Tibial nerve (tissue), 4 donors: Measurements from ENCODE around the gene CHST15. TPM values are rescaled to one million over a fixed set of nuclear protein-coding genes. Genes with fewer than 3 reads are reported as not detected.

Experiments used
- DNase-seq, 2 donors: peaks; one replicate each; pipeline ENCODE4 v3.0.0-alpha.2; 2019; ENCODE audit warnings: low spot score in 2 of 2
- H3K27ac ChIP-seq, 4 donors: fragments of 200-600 bp; sonication (generic) in 3 of 4; one replicate each; pipeline ENCODE4 v1.5.1; 2017 to 2019; ENCODE audit warnings: mild to moderate bottlenecking in 1 of 4
- H3K27me3 ChIP-seq, 2 donors: fragments of 200-600 bp; sonication (generic) in 1 of 2; one replicate each; pipeline versions ENCODE4 v1.5.1 to v1.6.0; 2017 to 2019
- H3K36me3 ChIP-seq, 3 donors: fragments of 200-600 bp; sonication (generic); one replicate each; pipeline ENCODE4 v1.5.1; 2018 to 2019
- H3K4me1 ChIP-seq, 4 donors: fragments of 200-600 bp; sonication (generic) in 3 of 4; one replicate each; pipeline ENCODE4 v1.5.1; 2017 to 2019
- H3K4me3 ChIP-seq, 4 donors: fragments of 200-600 bp; sonication (generic) in 3 of 4; one replicate each; pipeline ENCODE4 v1.5.1; 2017 to 2019; ENCODE audit warnings: mild to moderate bottlenecking in 1 of 4, moderate library complexity in 1 of 4
- H3K9me3 ChIP-seq, 4 donors: fragments of 200-600 bp; sonication (generic) in 3 of 4; one replicate each; pipeline ENCODE4 v1.5.1; 2017 to 2019
- CTCF ChIP-seq, 5 experiments: fragments of 200-600 bp in 3 of 5; fragments of 450-650 bp in 2 of 5; sonication (generic) in 3 of 5; IDR thresholded peaks; one replicate each; pipeline ENCODE4 v1.5.1; 2016 to 2019; ENCODE audit warnings: antibody characterized with exemption in 5 of 5, mild to moderate bottlenecking in 3 of 5, moderate library complexity in 2 of 5
- EP300 ChIP-seq, 2 donors: sonication (generic); formaldehyde crosslinking; IDR thresholded peaks; one replicate each; pipeline ENCODE4 v1.6.1; 2017; ENCODE audit warnings: antibody characterized with exemption in 2 of 2, mild to moderate bottlenecking in 1 of 2
- POLR2A ChIP-seq, 2 donors: fragments of 450-650 bp; IDR thresholded peaks; one replicate each; pipeline ENCODE4 v1.6.1; 2017; ENCODE audit warnings: antibody characterized with exemption in 2 of 2, mild to moderate bottlenecking in 2 of 2, moderate library complexity in 2 of 2
- WGBS, 2 donors: methylation state at CpG; one replicate each; pipeline ENCODE4 v1.1.5; 2018; 5-methylcytosine and 5-hydroxymethylcytosine counted together
- total RNA-seq, 4 donors: library from RNA; depleted of rRNA; stranded (reverse); fragments of >200 nt; gene quantifications; one replicate each; pipeline ENCODE4 v1.1.0, GENCODE V29; 2016

Gene CHST15
- total RNA-seq, 4 donors from 2014 or later, result 29.8 to 45.6 (median 34.3) TPM

GRCh38 chr10:124117833-124118232 lies 24.4 kb upstream of the CHST15 start:
- WGBS, 2 donors, result 78 to 89% methylated on average over 6 of the region's 6 CpGs
- Histone ChIP-seq H3K9me3 (no peaks in the 10 kb centered on the region), H3K27me3 (no peaks in the 10 kb centered on the region), H3K27ac (no peak overlapping the region), H3K4me3 (no peak overlapping the region), H3K36me3 (no peaks in the 10 kb centered on the region), H3K4me1 (peaks cover 0 to 6% (median 2%) of the 10 kb centered on the region in 4 donors)
- TF ChIP-seq POLR2A (IDR thresholded peaks at IDR 0.05) (no peak), CTCF (IDR thresholded peaks at IDR 0.05) (no peak), EP300 (IDR thresholded peaks at IDR 0.05) (no peak)
- DNase-seq, result no peak

- DNase-seq, result no peak
- Histone ChIP-seq H3K27me3 (no peaks in the 10 kb centered on the region), H3K9me3 (no peaks in the 10 kb centered on the region), H3K4me1 (peaks cover 0 to 6% (median 2%) of the 10 kb centered on the region in 4 donors), H3K27ac (no peak overlapping the region), H3K4me3 (no peak overlapping the region), H3K36me3 (no peaks in the 10 kb centered on the region)
- WGBS, 2 donors, result 98% methylated on average over 5 of the region's 5 CpGs
- TF ChIP-seq EP300 (IDR thresholded peaks at IDR 0.05), result no peak
- TF ChIP-seq POLR2A (IDR thresholded peaks at IDR 0.05), result no peak
- no peak for TF ChIP-seq CTCF (IDR thresholded peaks at IDR 0.05)
Measured at GRCh38 chr10:124117511-124117785, 24.1 kb upstream of the CHST15 start.

- Histone ChIP-seq H3K4me3 (no peak overlapping the region), H3K36me3 (no peaks in the 10 kb centered on the region), H3K27me3 (no peaks in the 10 kb centered on the region), H3K27ac (no peak overlapping the region), H3K9me3 (no peaks in the 10 kb centered on the region), H3K4me1 (peaks cover 0 to 6% (median 2%) of the 10 kb centered on the region in 4 donors)
- no peak for TF ChIP-seq EP300 (IDR thresholded peaks at IDR 0.05)
- TF ChIP-seq POLR2A (IDR thresholded peaks at IDR 0.05), result no peak
- TF ChIP-seq CTCF (IDR thresholded peaks at IDR 0.05), result no peak
- DNase-seq, result no peak
- WGBS, 2 donors, result 74 to 87% methylated on average over 10 to 12 of the region's 12 CpGs
Measured at GRCh38 chr10:124116771-124117510, 23.5 kb upstream of the CHST15 start.

GRCh38 chr10:124114696-124115095 lies 21.3 kb upstream of the CHST15 start:
- no peak for TF ChIP-seq POLR2A (IDR thresholded peaks at IDR 0.05)
- no peak for TF ChIP-seq CTCF (IDR thresholded peaks at IDR 0.05)
- no peak for TF ChIP-seq EP300 (IDR thresholded peaks at IDR 0.05)
- H3K4me3 ChIP-seq, result no peak overlapping the region
- no peaks in the 10 kb centered on the region for H3K27me3 ChIP-seq
- WGBS, 2 donors, result 87 to 92% methylated on average over 4 of the region's 4 CpGs
- peaks cover 0 to 3% (median 1%) of the 10 kb centered on the region in 4 donors for H3K4me1 ChIP-seq
- H3K9me3 ChIP-seq, result no peaks in the 10 kb centered on the region
- no peaks in the 10 kb centered on the region for H3K36me3 ChIP-seq
- DNase-seq, result no peak
- H3K27ac ChIP-seq, result no peak overlapping the region

DNA sequence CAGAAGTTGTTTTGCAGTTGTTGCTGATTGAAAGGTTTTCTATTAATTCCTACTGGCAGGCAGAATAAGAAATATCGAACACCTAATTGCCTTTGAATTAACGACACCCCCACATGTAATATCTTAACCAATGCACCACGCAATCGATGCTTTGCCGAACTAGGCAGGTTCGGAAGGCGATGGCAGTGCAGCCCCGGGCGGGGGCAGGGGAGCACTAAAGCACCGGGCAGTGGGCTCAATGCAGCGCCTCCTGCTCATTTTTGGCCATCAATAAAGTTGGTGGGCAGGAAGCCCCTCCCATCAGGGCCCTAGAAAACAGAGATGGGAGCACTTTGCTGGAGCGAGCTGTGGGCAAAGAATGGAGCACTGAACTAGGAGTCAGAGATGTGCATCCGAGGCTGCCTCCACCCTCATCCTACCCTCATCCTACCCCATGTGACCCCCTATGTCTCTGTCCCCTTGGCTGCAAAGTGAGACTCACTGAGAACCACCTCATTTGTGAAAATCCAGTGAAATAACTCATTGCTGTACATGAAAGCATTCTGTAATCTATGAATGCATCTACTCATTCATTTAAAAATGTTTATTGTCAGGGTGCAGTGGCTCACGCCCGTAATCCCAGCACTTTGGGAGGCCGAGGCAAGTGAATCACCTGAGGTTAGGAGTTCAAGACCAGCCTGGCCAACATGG lies 19.6 kb upstream of the CHST15 start:
- TF ChIP-seq EP300 (IDR thresholded peaks at IDR 0.05), result no peak
- no peaks in the 10 kb centered on the region for H3K4me1 ChIP-seq
- H3K27ac ChIP-seq, result no peak overlapping the region
- no peaks in the 10 kb centered on the region for H3K9me3 ChIP-seq
- WGBS, 2 donors, result 80 to 85% methylated on average over 16 of the region's 16 CpGs
- H3K27me3 ChIP-seq, result no peaks in the 10 kb centered on the region
- H3K4me3 ChIP-seq, result no peak overlapping the region
- DNase-seq, result no peak
- no peaks in the 10 kb centered on the region for H3K36me3 ChIP-seq
